OCI-LY1 (cell line): Measurements from ENCODE around the gene CAPZA1.
"Not testable (repeated sequence)": the region's sequence is repeated elsewhere in the genome, so short reads cannot be mapped to it uniquely, and the experiment has no call there.

Experiments used
- H2AFZ ChIP-seq: fragments of 200-600 bp; sonication (generic), shearing (Covaris generic); 2 replicates; pipeline ENCODE4 v1.6.0; 2014; ENCODE audit warnings: antibody characterized with exemption, mild to moderate bottlenecking, low read length
- H3F3A ChIP-seq: fragments of 200-600 bp; sonication (generic), shearing (Covaris generic); 2 replicates; pipeline ENCODE4 v1.6.0; 2014; ENCODE audit warnings: mild to moderate bottlenecking, antibody characterized with exemption, low read length, moderate library complexity; ENCODE audit not compliant: insufficient read depth
- H3K27ac ChIP-seq: fragments of 200-600 bp; sonication (generic); 2 replicates; pipeline ENCODE4 v1.5.1; 2014; ENCODE audit warnings: low read length, mixed run types, mild to moderate bottlenecking, low read depth; ENCODE audit not compliant: poor library complexity, severe bottlenecking
- H3K27me3 ChIP-seq: fragments of 200-600 bp; sonication (generic); 2 replicates; pipeline ENCODE4 v1.6.0; 2014; ENCODE audit warnings: antibody characterized with exemption, mild to moderate bottlenecking, low read length, moderate library complexity; ENCODE audit not compliant: insufficient read depth
- H3K36me3 ChIP-seq: fragments of 200-600 bp; sonication (generic); 2 replicates; pipeline ENCODE4 v1.6.1; 2014; ENCODE audit warnings: mild to moderate bottlenecking, antibody characterized with exemption, low read length, moderate library complexity, mixed read lengths; ENCODE audit not compliant: insufficient read depth
- H3K4me1 ChIP-seq: fragments of 200-600 bp; sonication (generic); 2 replicates; pipeline ENCODE4 v1.5.1; 2014; ENCODE audit warnings: mild to moderate bottlenecking, low read length, moderate library complexity; ENCODE audit not compliant: insufficient read depth, severe bottlenecking
- H3K4me2 ChIP-seq: fragments of 200-600 bp; sonication (generic), shearing (Covaris generic); 2 replicates; pipeline ENCODE4 v1.6.1; 2014; ENCODE audit warnings: low read length
- H3K4me3 ChIP-seq: fragments of 200-600 bp; sonication (generic); 2 replicates; pipeline ENCODE4 v1.5.1; 2014; ENCODE audit warnings: low read length, low read depth, mild to moderate bottlenecking, mixed read lengths; ENCODE audit not compliant: poor library complexity, severe bottlenecking
- H3K79me2 ChIP-seq: fragments of 200-600 bp; shearing (Covaris generic); 2 replicates; pipeline ENCODE4 v1.6.1; 2016; ENCODE audit warnings: mixed run types, low read length, mixed read lengths; ENCODE audit not compliant: insufficient read depth
- H3K9ac ChIP-seq: fragments of 200-600 bp; sonication (generic), shearing (Covaris generic); 2 replicates; pipeline ENCODE4 v1.6.1; 2014; ENCODE audit warnings: mild to moderate bottlenecking, low read length, mixed read lengths
- H3K9me2 ChIP-seq: fragments of 200-600 bp; sonication (generic), shearing (Covaris generic); 2 replicates; pipeline ENCODE4 v1.6.1; 2014; ENCODE audit warnings: low read depth, mild to moderate bottlenecking, low read length, mixed read lengths
- H3K9me3 ChIP-seq: fragments of 200-600 bp; shearing (Covaris generic); 2 replicates; pipeline ENCODE4 v1.6.1; 2014; ENCODE audit warnings: low read length, mixed read lengths
- H4K20me1 ChIP-seq: fragments of 200-600 bp; sonication (generic), shearing (Covaris generic); 2 replicates; pipeline ENCODE4 v1.6.0; 2016; ENCODE audit warnings: mild to moderate bottlenecking, low read length; ENCODE audit not compliant: insufficient read depth
- CTCF ChIP-seq: fragments of 200-600 bp; sonication (generic), shearing (Covaris generic); IDR thresholded peaks from 2 replicates; pipeline ENCODE4 v1.5.1; 2017; ENCODE audit warnings: mild to moderate bottlenecking, antibody characterized with exemption, low read length, moderate library complexity, mixed read lengths
- EZH2 ChIP-seq: fragments of 200-600 bp; sonication (generic), shearing (Covaris generic); IDR thresholded peaks from 2 replicates; pipeline ENCODE4 v1.8.0; 2017; ENCODE audit warnings: borderline replicate concordance, mixed run types, mild to moderate bottlenecking, antibody characterized with exemption, low read length, moderate library complexity, mixed read lengths

The CAPZA1 gene

GRCh38 chr1:112636597-112637253 is 17.1 kb downstream of the CAPZA1 start:
- Histone ChIP-seq H4K20me1 (peaks cover 4% of the 10 kb centered on the region), H3F3A (no peaks in the 10 kb centered on the region), H3K9me2 (no peaks in the 10 kb centered on the region), H3K9ac (no peak overlapping the region), H3K4me1 (peaks cover 17% of the 10 kb centered on the region), H3K36me3 (peaks cover 31% of the 10 kb centered on the region), H3K9me3 (no peaks in the 10 kb centered on the region), H3K4me3 (no peak overlapping the region), H3K27me3 (no peaks in the 10 kb centered on the region), H2AFZ (no peak overlapping the region), H3K27ac (peak overlapping the region; percentile 41), H3K4me2 (no peak overlapping the region), H3K79me2 (peaks cover 86% of the 10 kb centered on the region)
- TF ChIP-seq EZH2, result no peak
- no peak for TF ChIP-seq CTCF

GRCh38 chr1:112637254-112638109 is 17.9 kb downstream of the CAPZA1 start:
- no peak overlapping the region for H2AFZ ChIP-seq
- H3K27ac ChIP-seq, result no peak overlapping the region
- no peak overlapping the region for H3K4me2 ChIP-seq
- no peaks in the 10 kb centered on the region for H3K27me3 ChIP-seq
- TF ChIP-seq EZH2 (no peak), CTCF (no peak)
- no peaks in the 10 kb centered on the region for H3K9me3 ChIP-seq
- H3K4me3 ChIP-seq, result no peak overlapping the region
- H4K20me1 ChIP-seq, result peaks cover 4% of the 10 kb centered on the region
- H3K36me3 ChIP-seq, result peaks cover 24% of the 10 kb centered on the region
- H3K9me2 ChIP-seq, result no peaks in the 10 kb centered on the region
- H3K79me2 ChIP-seq, result peaks cover 86% of the 10 kb centered on the region
- no peaks in the 10 kb centered on the region for H3F3A ChIP-seq
- no peak overlapping the region for H3K9ac ChIP-seq
- peaks cover 17% of the 10 kb centered on the region for H3K4me1 ChIP-seq

- Histone ChIP-seq H3K27ac (no peak overlapping the region), H3K4me3 (no peak overlapping the region), H3K79me2 (peaks cover 86% of the 10 kb centered on the region), H3K36me3 (peaks cover 20% of the 10 kb centered on the region), H3K4me2 (no peak overlapping the region), H3K4me1 (peaks cover 17% of the 10 kb centered on the region), H4K20me1 (peaks cover 4% of the 10 kb centered on the region), H3F3A (no peaks in the 10 kb centered on the region), H3K27me3 (no peaks in the 10 kb centered on the region), H3K9me3 (no peaks in the 10 kb centered on the region), H2AFZ (no peak overlapping the region), H3K9ac (no peak overlapping the region), H3K9me2 (no peaks in the 10 kb centered on the region)
- TF ChIP-seq CTCF, result no peak
- no peak for TF ChIP-seq EZH2
Observed at GRCh38 chr1:112638110-112638428, 18.4 kb downstream of the CAPZA1 start.

- not testable (repeated sequence) for H3K4me2 ChIP-seq, H4K20me1 ChIP-seq, H3K9me2 ChIP-seq, H3K4me3 ChIP-seq, H3F3A ChIP-seq, H3K9ac ChIP-seq, H3K27ac ChIP-seq, H2AFZ ChIP-seq, H3K9me3 ChIP-seq, H3K27me3 ChIP-seq
- Histone ChIP-seq H3K79me2 (peaks cover 86% of the 10 kb centered on the region), H3K36me3 (peaks cover 31% of the 10 kb centered on the region), H3K4me1 (peaks cover 14% of the 10 kb centered on the region)
Observed at GRCh38 chr1:112640437-112640836, 20.8 kb downstream of the CAPZA1 start.
